Right cardiac atrium (tissue), 5 donors: ENCODE results near the gene LGALS1. TPM values are rescaled to one million over a fixed set of nuclear protein-coding genes. Genes with fewer than 3 reads are reported as not detected.
"Not testable (repeated sequence)": the region's sequence is repeated elsewhere in the genome, so short reads cannot be mapped to it uniquely, and the experiment has no call there.

Experiments used
- ATAC-seq, 2 donors: fragments of 200-7000 bp; cut with Tn5 transposase; one replicate each; pipeline versions ENCODE4 v1.8.0 to v1.9.1; 2020; ENCODE audit warnings: moderate library complexity in 2 of 2, mild to moderate bottlenecking in 1 of 2
- DNase-seq, 3 donors: peaks; one replicate each; pipeline ENCODE4 v3.0.0-alpha.2; 2020
- H3K27ac ChIP-seq: one replicate; pipeline ENCODE4 v1.5.1; 2013; ENCODE audit warnings: mild to moderate bottlenecking, low read length, control low read depth, moderate library complexity
- H3K27me3 ChIP-seq: one replicate; pipeline ENCODE4 v1.6.1; 2013; ENCODE audit not compliant: control insufficient read depth, insufficient read depth
- H3K4me1 ChIP-seq: one replicate; pipeline ENCODE4 v1.6.1; 2013; ENCODE audit warnings: low read length; ENCODE audit not compliant: control insufficient read depth, insufficient read depth
- H3K4me3 ChIP-seq: one replicate; pipeline ENCODE4 v1.5.1; 2013; ENCODE audit warnings: low read length, control low read depth
- H3K9me3 ChIP-seq: one replicate; pipeline ENCODE4 v1.6.1; 2013; ENCODE audit warnings: low read length; ENCODE audit not compliant: control insufficient read depth
- WGBS: extraction: QIAGEN DNeasy Blood & Tissue Kit; methylation state at CpG from one replicate; pipeline ENCODE4 v1.1.7; 2013; 5-methylcytosine and 5-hydroxymethylcytosine counted together
- intact Hi-C, 4 donors: fragments of 100-400 bp; cut with DNase I; formaldehyde crosslinking; loops; one replicate each; pipeline versions ENCODE4 v1.11.0 to v1.14.0; 2022 to 2023
- polyA plus RNA-seq: library from polyadenylated mRNA; stranded (reverse); fragments of 200-250 nt; gene quantifications from one replicate; pipeline ENCODE4 v1.2.3, GENCODE V29; 2013
- total RNA-seq, 4 donors: library from RNA; stranded (reverse); fragmentation: NEBNext Ultra II Directional; extraction: Animal tissue kit (Norgen Biotek cat#: 25700); gene quantifications; one replicate each; pipeline ENCODE4 v1.2.1, GENCODE V29; 2021
- donor health status: healthy with polysubstance abuse.
- donor health status: DM: no; HTN: yes; CAD: no.
- donor health status: DM: no; HTN: no; CAD: no.
- donor health status: DM: no; HTN: yes; CAD: no; lungs with severe emphysema.
- donor health status: DM: yes; HTN: yes; CAD: no.

LGALS1 gene
- total and polyA plus RNA-seq, 5 donors, result 438 to 1,338 (median 636) TPM

DNA sequence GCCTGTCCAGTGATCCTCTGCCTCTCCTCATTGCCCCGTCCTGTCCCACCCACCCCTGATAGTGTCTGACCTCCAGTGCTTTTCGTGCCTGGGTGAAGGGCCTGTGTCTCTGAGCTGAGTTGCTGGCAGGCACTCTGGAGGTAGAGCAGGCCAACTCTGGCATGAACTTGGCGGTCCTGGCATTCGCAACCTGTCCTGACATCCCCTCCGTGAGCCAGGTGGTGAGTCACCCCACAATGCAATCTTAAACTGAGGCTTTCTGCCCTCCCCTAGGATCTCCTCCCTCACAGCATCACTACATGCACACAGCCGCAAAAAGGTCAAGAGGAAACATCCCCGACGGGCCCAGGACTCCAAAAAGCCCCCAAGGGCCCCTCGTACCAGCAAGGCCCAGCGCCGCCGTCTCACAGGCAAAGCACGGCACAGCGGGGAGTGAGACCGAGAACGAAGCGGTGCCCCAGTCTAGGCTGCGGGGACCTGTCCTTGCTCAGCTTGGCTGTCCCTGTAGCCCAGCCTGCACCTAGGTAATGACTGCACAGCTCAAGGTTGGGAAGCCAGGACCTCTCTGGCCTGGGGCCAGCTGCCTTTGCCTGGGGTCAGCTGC, 15.6 kb downstream of the LGALS1 start:
- Histone ChIP-seq H3K27me3 (no peaks in the 10 kb centered on the region), H3K27ac (no peak overlapping the region), H3K9me3 (no peaks in the 10 kb centered on the region), H3K4me3 (no peak overlapping the region), H3K4me1 (peaks cover 2% of the 10 kb centered on the region)
- intact Hi-C loops, result no loop called here
- no peak for ATAC-seq
- WGBS, result 93% methylated on average over 18 of the region's 18 CpGs
- DNase-seq, result no peak

DNA sequence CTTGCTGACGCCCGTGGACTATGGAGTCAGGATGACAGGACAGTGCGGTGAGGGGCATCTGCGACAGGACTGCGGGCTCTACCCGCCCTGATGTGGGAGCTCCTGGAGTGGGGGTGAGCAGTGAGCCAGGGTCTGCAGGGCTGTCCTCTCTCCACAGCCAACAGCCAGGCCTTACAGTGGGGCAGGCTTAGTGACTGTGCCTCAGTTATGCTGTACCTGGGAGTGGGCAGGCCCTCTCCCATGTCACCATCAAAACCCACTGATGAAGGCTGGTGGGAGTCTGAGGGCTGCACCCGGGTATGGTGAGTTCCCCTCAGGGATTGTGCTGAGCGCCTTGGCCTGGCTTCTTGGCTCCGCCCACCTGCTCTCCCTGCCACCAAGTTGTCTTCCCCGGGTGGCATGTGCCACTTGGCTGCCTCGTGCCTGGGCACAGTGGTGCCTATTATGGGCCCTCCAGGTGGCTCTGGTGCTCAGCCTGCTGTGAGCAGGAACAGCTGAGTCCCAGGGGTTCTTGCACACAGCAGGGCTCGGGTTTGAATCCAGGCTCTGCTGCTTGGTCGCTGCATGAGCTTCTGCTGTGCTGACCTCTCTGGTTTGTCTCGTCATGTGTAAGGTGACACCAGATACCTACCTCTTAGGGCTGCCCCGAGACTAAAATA, 17.3 kb downstream of the LGALS1 start:
- H3K4me1 ChIP-seq, result no peaks in the 10 kb centered on the region
- DNase-seq, result no peak
- no peaks in the 10 kb centered on the region for H3K9me3 ChIP-seq
- intact Hi-C loops, result no loop called here
- no peak overlapping the region for H3K27ac ChIP-seq
- no peak for ATAC-seq
- 90% methylated on average over 15 of the region's 15 CpGs for WGBS
- H3K27me3 ChIP-seq, result no peaks in the 10 kb centered on the region
- no peak overlapping the region for H3K4me3 ChIP-seq

DNA sequence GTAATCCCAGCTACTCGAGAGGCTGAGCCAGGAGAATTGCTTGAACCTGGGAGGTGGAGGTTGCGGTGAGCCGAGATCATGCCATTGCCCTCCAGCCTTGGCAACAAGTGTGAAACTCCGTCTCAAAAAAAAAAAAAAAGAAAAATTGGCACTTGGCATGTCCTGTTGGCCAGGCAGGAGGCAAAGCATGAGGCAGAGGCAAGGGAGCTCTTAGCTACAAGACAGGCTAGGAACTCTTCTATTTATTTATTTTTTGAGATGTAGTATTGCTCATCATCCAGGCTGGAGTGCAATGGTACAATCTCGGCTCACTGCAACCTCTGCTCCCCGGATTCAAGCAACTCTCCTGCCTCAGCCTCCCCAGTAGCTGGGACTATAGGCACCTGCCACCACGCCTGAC, 18.7 kb downstream of the LGALS1 start:
- H3K4me1 ChIP-seq, H3K27me3 ChIP-seq, H3K27ac ChIP-seq, intact Hi-C loops, DNase-seq, H3K4me3 ChIP-seq, ATAC-seq, H3K9me3 ChIP-seq: not testable (repeated sequence)
- WGBS, result 94% methylated on average over 7 of the region's 7 CpGs

DNA sequence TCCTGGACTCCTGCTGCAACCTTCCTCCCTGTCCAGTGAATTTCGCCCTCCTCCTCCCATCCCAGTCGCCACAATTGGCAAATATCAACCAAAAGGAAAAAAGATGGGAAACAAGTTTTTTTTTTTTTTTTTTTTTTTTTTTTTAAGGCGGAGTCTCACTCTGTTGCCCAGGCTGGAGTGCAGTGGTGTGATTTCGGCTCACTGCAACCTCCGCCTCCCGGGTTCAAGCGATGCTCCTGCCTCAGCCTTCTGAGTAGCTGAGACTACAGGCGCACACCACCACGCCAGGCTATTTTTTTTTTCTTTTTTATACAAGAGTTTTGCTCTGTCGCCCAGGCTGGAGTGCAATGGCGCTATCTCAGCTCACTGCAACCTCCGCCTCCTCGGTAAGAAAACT, 20.8 kb downstream of the LGALS1 start:
- DNase-seq, H3K27me3 ChIP-seq, intact Hi-C loops, H3K4me1 ChIP-seq, H3K4me3 ChIP-seq, H3K27ac ChIP-seq, H3K9me3 ChIP-seq, ATAC-seq: not testable (repeated sequence)
- 26% methylated on average over 13 of the region's 13 CpGs for WGBS

DNA sequence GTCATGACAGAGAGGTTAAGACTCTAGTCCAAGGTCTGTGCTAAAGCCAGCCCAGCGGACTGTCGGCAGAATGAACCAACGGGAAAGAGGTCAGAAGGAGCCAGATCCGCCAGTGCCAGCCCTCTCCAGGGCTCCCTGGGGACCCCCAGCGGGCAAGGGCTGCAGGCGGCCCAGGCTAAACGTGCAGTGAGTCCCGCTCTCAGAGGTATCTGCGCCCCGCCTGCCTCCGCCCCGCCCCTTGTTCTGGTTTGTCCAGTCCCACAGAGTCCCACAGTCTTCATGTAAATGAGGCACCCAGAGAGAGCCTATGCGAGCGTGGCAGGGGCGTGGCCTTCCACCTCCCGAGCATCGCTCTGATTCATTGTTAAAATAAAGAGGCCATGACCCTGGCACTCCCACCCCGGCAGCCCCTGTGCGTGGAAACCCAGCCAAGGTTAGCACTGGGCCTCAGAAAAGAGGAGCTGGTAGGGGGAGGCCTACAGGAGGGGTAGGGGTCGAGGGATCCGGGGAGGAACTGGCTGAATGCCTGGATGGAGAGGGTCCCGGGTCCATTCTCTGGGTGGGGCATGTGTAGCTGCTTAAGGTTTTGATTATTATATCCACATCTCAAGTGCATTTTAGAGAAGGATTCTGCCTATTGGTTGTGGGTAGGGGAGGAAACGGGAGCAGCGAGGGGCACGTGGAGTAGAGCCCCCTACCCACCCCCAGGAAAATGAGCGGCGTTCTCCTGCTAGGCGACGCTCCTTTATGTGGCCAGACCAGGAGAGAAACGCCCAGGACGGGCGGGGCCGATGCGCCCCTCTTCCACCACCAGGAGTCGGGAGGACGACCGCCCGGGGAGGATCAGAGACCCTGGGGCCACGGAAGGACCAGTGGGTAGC, 21.5 kb downstream of the LGALS1 start, which contains the start of gene TRIOBP:
TRIOBP (plus strand) TSS at position 392 of the 881 bp plus-strand sequence. CDS start 4,318 bp downstream, outside the sequence.
- intact Hi-C loops, result no loop called here
- H3K4me1 ChIP-seq, result no peaks in the 10 kb centered on the region
- H3K9me3 ChIP-seq, result no peaks in the 10 kb centered on the region
- H3K27me3 ChIP-seq, result no peaks in the 10 kb centered on the region
- H3K27ac ChIP-seq, result no peak within 1 kb of the TSS
- DNase-seq (peak; percentile 97 to 98 (median 98)), ATAC-seq (peak; percentile 99)
- no peak within 1 kb of the TSS for H3K4me3 ChIP-seq
- WGBS, result 12% methylated on average over 39 of the region's 39 CpGs

DNA sequence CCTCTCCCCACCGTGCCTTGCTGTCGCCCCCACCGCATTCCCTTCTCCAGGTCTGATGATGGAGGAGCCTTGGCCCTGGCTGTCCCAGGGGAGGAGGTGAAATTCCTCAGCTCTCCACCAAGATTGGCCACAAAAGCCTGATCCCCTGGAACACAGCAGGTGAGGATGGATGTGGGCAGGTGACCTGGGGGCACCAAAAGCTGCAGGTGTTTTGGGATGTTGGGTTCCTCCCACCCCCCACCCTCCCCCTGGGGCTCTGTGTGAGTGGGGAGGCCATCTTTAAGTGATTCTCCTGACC, 22.1 kb downstream of the LGALS1 start:
- no peaks in the 10 kb centered on the region for H3K27me3 ChIP-seq
- H3K4me3 ChIP-seq, result no peak overlapping the region
- H3K4me1 ChIP-seq, result no peaks in the 10 kb centered on the region
- 54% methylated on average over 3 of the region's 3 CpGs for WGBS
- H3K27ac ChIP-seq, result no peak overlapping the region
- no peaks in the 10 kb centered on the region for H3K9me3 ChIP-seq
- intact Hi-C loops, result no loop called here
- DNase-seq (no peak), ATAC-seq (no peak)

DNA sequence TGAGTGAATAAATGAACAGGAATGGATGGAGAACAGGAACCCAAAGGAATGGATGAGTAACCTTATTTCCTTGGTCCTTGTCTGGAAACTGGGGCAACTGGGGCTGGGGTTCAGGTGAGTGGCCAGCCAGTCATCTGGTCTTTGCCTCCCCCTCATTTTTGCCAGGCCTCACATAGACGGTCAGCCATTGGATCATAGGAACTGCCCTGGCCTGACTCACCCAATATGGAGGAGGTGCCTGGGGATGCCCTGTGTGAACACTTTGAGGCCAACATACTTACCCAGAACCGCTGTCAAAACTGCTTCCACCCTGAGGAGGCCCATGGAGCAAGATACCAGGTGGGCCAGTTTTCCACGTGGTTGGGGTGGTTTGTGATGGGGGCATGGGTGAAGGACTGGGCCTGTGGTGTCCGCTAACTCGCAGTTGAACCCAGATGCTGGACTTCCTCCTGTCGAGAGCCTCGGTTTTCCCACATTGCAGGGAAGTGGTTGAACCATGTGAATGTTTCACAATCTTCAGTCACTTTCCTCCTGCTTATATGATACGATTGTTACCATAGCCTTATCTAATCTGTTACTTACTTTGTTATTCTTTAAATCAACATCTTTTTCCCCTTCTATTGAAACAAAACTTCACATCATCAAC, 25.8 kb downstream of the LGALS1 start:
- DNase-seq (no peak), ATAC-seq (no peak)
- no peak overlapping the region for H3K27ac ChIP-seq
- no peaks in the 10 kb centered on the region for H3K27me3 ChIP-seq
- intact Hi-C loops, result loop anchor here in 1 of 4 donors (5.0 kb wide), 1 partner anchor 41 kb away; no protein-coding TSS in a partner anchor
- H3K4me1 ChIP-seq, result no peaks in the 10 kb centered on the region
- WGBS, result 61% methylated on average over 8 of the region's 8 CpGs
- H3K4me3 ChIP-seq, result no peak overlapping the region
- H3K9me3 ChIP-seq, result no peaks in the 10 kb centered on the region

DNA sequence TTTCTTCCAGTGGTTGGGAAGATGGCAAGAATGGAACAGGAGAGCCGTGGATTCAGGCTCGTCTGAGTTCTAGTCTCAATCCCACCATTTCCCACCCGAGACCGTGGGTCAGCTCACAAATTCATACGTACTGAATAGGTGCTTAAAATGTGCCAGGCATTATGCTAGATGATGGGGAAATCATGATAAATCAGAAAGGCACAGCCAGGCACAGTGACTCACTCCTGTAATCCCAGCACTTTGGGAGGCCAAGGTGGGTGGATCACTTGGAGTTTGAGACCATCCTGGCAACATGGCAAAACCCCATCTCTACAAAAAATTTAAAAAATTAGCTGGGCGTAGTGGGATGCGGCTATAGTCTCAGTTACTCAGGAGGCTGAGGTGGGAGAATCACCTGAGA, 28.5 kb downstream of the LGALS1 start:
- H3K27me3 ChIP-seq, result no peaks in the 10 kb centered on the region
- ATAC-seq, result no peak
- no peak overlapping the region for H3K27ac ChIP-seq
- no peaks in the 10 kb centered on the region for H3K9me3 ChIP-seq
- no peak for DNase-seq
- 82% methylated on average over 7 of the region's 7 CpGs for WGBS
- no peak overlapping the region for H3K4me3 ChIP-seq
- intact Hi-C loops, result loop anchor here in 1 of 4 donors (5.0 kb wide), 1 partner anchor 38 kb away; no protein-coding TSS in a partner anchor
- H3K4me1 ChIP-seq, result no peaks in the 10 kb centered on the region

DNA sequence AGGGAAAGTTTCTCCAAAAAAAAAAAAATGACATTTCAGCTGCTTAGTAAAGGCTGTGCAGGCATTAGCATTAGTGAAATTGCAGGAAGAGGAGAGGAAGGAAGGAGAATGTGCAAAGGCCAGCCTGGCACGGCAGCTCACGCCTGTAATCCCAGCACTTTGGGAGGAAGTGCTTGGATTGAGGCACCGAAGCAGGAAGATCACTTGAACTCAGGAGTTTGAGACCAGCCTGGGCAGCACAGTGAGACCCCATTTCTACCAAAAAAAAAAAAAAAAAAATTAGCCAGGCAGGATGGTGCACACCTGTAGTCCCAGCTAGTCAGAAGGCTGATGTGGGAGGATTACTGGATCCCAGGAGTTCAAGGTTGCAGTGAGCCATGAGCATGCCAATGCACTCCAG, 29.2 kb downstream of the LGALS1 start:
- no peaks in the 10 kb centered on the region for H3K27me3 ChIP-seq
- intact Hi-C loops, result loop anchor here in 1 of 4 donors (5.0 kb wide), 1 partner anchor 38 kb away; no protein-coding TSS in a partner anchor

DNA sequence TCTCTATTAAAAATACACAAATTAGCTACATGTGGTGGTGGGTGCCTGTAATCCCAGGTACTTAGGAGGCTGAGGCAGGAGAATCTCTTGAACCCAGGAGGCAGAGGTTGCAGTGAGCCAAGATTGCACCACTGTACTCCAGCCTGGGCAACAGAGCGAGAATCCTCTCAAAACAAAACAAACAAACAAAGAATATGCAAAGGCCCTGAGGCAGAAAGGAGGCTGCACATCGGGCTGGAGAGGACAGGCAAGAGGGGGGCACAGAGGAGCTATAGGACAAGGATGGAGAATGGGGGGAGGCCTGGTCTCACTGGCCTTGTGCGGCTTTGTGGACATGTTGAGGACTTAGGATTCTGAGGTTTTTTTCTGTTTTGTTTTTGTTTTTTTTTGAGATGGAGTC, 29.8 kb downstream of the LGALS1 start:
- ATAC-seq, result no peak
- no peak for DNase-seq
- Histone ChIP-seq H3K4me1 (no peaks in the 10 kb centered on the region), H3K4me3 (no peak overlapping the region), H3K9me3 (no peaks in the 10 kb centered on the region), H3K27ac (no peak overlapping the region), H3K27me3 (no peaks in the 10 kb centered on the region)
- WGBS, result 97% methylated on average over 3 of the region's 3 CpGs
- intact Hi-C loops, result no loop called here

More for the DNA sequence above, 29.2 kb downstream of the LGALS1 start:
- no peaks in the 10 kb centered on the region for H3K9me3 ChIP-seq
- H3K27ac ChIP-seq, result no peak overlapping the region
- 65% methylated on average over 3 of the region's 3 CpGs for WGBS
- ATAC-seq, result no peak
- DNase-seq, result no peak
- H3K4me1 ChIP-seq, result no peaks in the 10 kb centered on the region
- no peak overlapping the region for H3K4me3 ChIP-seq
